Tongue (tissue), 2 donors: ENCODE results near the gene CSNK2B. TPM values are rescaled to one million over a fixed set of nuclear protein-coding genes. Genes with fewer than 3 reads are reported as not detected.
"Not testable (repeated sequence)": the region's sequence is repeated elsewhere in the genome, so short reads cannot be mapped to it uniquely, and the experiment has no call there.

Experiments
- DNase-seq: peaks from one replicate; pipeline ENCODE4 v3.0.0-alpha.2; 2015
- total RNA-seq: library from RNA; depleted of rRNA; stranded (reverse); fragments of >200 nt; gene quantifications from one replicate; pipeline ENCODE4 v1.2.3, GENCODE V29; 2014

Gene CSNK2B
- total RNA-seq, 1 donor from 2014 or later, result 92.1 TPM

GRCh38 chr6:31687860-31688693, 22.2 kb downstream of the CSNK2B start:
- DNase-seq, result no peak

GRCh38 chr6:31689249-31690110, 23.6 kb downstream of the CSNK2B start:
- DNase-seq, result no peak

- DNase-seq, result no peak
Observed at GRCh38 chr6:31690231-31691077, 24.6 kb downstream of the CSNK2B start.

- no peak for DNase-seq
Observed at GRCh38 chr6:31691078-31691463, 25.2 kb downstream of the CSNK2B start.

GRCh38 chr6:31691564-31692108, 25.8 kb downstream of the CSNK2B start:
- DNase-seq, result no peak

DNA sequence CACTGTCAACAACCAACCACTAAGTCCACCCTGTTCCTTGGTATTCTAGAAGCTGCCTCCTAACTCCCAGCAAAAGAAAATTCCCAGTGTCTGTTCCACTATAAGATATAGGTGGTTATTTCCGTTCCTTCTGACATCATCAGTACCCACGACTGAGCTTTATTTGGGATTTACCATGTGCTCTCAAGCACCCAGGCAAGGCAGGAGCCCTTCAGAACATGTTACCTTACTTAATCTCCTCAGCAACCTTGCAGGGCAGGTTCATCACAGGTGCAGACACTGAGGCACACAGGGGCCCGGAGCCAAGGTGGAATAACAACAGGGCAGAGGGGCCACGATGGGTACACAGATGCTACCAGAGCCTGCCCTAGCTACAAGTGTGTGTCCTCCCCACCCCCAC, 26.5 kb downstream of the CSNK2B start:
- DNase-seq, result no peak

GRCh38 chr6:31692886-31693285, 27.0 kb downstream of the CSNK2B start:
- DNase-seq, result no peak

DNA sequence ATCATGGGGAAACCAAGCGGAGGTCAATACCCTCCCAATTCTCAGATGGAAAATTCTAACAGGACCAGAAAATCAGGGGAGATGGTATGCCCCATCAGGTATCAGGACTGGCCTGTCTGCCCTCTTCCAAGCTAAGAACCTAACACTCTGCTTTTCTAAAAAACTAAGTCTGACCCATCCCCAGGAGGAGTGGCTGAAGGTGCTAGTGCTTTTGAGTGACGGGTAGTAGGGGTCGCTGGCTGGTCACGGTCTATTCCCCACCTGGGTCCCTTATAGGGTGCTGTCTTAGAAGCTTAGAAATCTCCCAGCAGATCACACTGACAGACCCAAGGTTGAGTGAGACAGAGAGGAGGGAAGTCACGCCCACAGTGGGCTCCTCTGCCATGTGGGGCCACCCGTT, 27.7 kb downstream of the CSNK2B start:
- DNase-seq, result no peak

GRCh38 chr6:31697555-31697954, 31.7 kb downstream of the CSNK2B start:
- DNase-seq, result no peak

GRCh38 chr6:31700740-31701401, 35.0 kb downstream of the CSNK2B start:
- DNase-seq, result no peak

DNA sequence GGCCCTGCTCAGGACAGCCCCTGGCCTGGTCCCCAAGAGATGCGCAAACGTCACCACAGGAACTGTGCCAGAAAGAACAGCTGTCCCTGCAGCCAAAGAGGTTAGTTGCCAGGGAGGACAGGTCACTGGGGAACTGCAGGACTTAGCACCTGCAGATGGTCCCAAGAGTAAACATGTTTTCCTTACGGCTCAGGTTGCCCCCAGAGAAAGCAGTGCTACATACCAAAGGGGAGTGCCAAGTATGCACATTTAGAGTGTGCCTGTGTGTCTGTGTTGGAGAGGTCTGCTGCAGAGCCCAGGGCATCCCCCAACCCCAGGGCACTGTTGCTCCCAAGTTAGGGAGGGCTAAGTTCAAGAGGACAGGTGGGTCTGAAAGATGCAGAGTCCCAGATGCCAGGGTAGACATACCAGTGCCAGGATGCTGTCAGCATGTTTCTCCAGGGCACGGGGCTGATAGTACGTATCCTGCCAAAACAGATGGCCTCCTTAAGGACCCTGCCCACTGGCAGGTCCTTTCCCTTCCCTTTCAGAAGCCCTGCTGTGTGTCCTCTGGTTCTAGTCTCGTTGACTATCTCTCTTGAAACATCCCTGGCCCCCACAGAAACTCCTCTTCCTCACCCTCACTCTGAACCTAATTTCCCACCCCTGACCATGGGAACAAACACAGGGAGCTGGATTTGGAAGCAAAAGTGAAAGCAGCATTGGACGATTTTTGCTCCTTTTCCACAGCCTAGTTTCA, 36.0 kb downstream of the CSNK2B start:
- DNase-seq, result peak; percentile 84

GRCh38 chr6:31702405-31702818, 36.5 kb downstream of the CSNK2B start:
- peak; percentile 25 for DNase-seq

- DNase-seq, result peak; percentile 100
Observed at GRCh38 chr6:31702819-31703716, 37.2 kb downstream of the CSNK2B start, which contains the start of gene ABHD16A. TSS of gene ABHD16A (minus strand) at chr6:31703324. CDS start at chr6:31703281, 43 bp downstream.

GRCh38 chr6:31705931-31706330, 40.1 kb downstream of the CSNK2B start:
- no peak for DNase-seq

GRCh38 chr6:31706599-31706998, 40.7 kb downstream of the CSNK2B start, which contains the start of gene LY6G6F:
TSS of gene LY6G6F (plus strand) at chr6:31706866. CDS start at chr6:31706907, 41 bp downstream.
- no peak for DNase-seq

GRCh38 chr6:31707701-31708100, 41.8 kb downstream of the CSNK2B start:
- DNase-seq, result no peak

GRCh38 chr6:31708224-31708623, 42.3 kb downstream of the CSNK2B start:
- DNase-seq, result no peak

- DNase-seq, result not testable (repeated sequence)
Observed at GRCh38 chr6:31709157-31709556, 43.3 kb downstream of the CSNK2B start.

DNA sequence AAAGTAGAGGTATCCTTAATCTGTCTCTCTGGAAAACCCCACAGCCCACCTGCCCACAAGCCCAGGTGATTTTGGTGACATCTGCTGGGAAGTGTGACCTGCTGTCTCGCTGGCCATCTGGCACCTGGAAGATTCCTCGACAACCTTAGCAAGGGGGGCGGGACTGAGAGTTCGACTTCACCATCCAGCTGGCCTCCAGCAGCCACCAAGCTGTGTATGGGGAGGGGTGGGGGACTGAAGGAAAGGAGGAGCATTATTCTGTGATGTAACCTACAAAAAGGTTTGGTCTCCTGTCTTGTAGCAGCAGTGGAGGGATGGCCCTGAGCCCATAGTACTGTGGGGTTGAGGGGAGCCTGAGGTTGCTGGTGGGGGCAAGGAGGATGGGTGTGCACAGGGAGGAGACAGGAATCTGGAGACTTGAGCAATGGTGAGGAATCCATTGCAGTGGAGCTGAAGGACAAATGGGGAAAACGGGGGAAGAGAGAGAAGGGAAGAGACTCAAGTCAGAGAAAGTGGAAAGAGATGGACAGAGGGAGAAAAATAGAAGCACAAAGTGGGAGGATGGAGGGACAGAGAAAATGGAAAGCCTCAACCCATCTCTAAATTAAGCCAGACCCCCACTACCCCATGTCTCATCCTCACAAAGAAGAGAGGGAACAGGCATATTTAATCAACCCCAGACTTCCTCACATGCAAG, 44.8 kb downstream of the CSNK2B start:
- no peak for DNase-seq
